K562 (cell line): ENCODE measurements around the gene ZBTB2. TPM values are rescaled to one million over a fixed set of nuclear protein-coding genes. Genes with fewer than 3 reads are reported as not detected.

Experiments used
- ATAC-seq: fragments of 200-7000 bp; cut with Tn5 transposase; 3 replicates; pipeline ENCODE4 v1.9.1; 2020; ENCODE audit warnings: moderate library complexity
- BruUV-seq: library from RNA; stranded (reverse); fragments of 400-500 nt; replicated peaks from 2 replicates; lab custom pipeline; 2021; lab: Mats Ljungman, UMichigan
- CTCF ChIA-PET: fragments of 300-600 bp; formaldehyde crosslinking; extraction: SDS; loops from one replicate; lab custom pipeline; 2021; ENCODE audit warnings: low intra/inter-chr PET ratio; lab: Yijun Ruan, JAX
- POLR2A ChIA-PET: fragments of 300-600, 350-650 bp; sonication (Branson Sonifier 250); formaldehyde crosslinking; extraction: SDS; loops from one replicate; lab custom pipeline; 2021; ENCODE audit warnings: antibody characterized with exemption, inconsistent platforms; lab: Yijun Ruan, JAX
- DNase-seq, 4 experiments: peaks; one replicate each; pipeline versions ENCODE4 v3.0.0 to v3.0.0-alpha.2; 2011 to 2018; ENCODE audit warnings: low spot score in 3 of 4, mixed read lengths in 3 of 4; ENCODE audit errors: extremely low read depth in 1 of 4
- FAIRE-seq: peaks from 2 replicates; lab custom pipeline; 2011; peaks lifted over from hg19 to GRCh38; lab: Jason Lieb, UNC
- H2AFZ ChIP-seq: 2 replicates; pipeline ENCODE4 v1.6.0; 2011; ENCODE audit warnings: low read depth, low read length, control low read depth, inconsistent platforms
- H3K27ac ChIP-seq: fragments of 200-600 bp; 3 replicates; pipeline ENCODE4 v1.8.0; 2011; ENCODE audit warnings: low read depth, mild to moderate bottlenecking, control low read depth, inconsistent platforms, low read length, moderate library complexity, mixed read lengths; ENCODE audit errors: extremely low read depth
- H3K27me3 ChIP-seq, 2 experiments: fragments of 300-600 bp in 1 of 2; 2 replicates in 1 of 2; 3 replicates in 1 of 2; pipeline versions ENCODE4 v1.6.0 to v1.8.0; 2011; ENCODE audit warnings: inconsistent platforms in 2 of 2, low read length in 2 of 2, mild to moderate bottlenecking in 1 of 2, mixed read lengths in 1 of 2, moderate library complexity in 1 of 2; ENCODE audit not compliant: control insufficient read depth in 2 of 2, insufficient read depth in 2 of 2
- H3K36me3 ChIP-seq: fragments of 300-600 bp; 3 replicates; pipeline ENCODE4 v1.8.0; 2011; ENCODE audit warnings: mild to moderate bottlenecking, low read length, inconsistent platforms; ENCODE audit not compliant: control insufficient read depth, insufficient read depth
- H3K4me1 ChIP-seq, 2 experiments: fragments of 200-600 bp in 1 of 2; replicated peaks in 1 of 2; 2 replicates in 1 of 2; 3 replicates in 1 of 2; pipeline versions ENCODE4 v1.5.1 to v1.8.0; 2011; ENCODE audit warnings: inconsistent platforms in 2 of 2, low read length in 2 of 2, mild to moderate bottlenecking in 1 of 2, mixed read lengths in 1 of 2, moderate library complexity in 1 of 2; ENCODE audit not compliant: control insufficient read depth in 2 of 2, insufficient read depth in 2 of 2
- H3K4me2 ChIP-seq: 2 replicates; pipeline ENCODE4 v1.6.1; 2011; ENCODE audit warnings: low read length, control low read depth, inconsistent platforms, mixed read lengths; ENCODE audit not compliant: insufficient read depth
- H3K4me3 ChIP-seq: fragments of 200-600 bp; sonication (generic), shearing (Covaris generic); 2 replicates; pipeline ENCODE4 v1.5.1; 2016; ENCODE audit warnings: control low read depth, inconsistent platforms
- H3K79me2 ChIP-seq: fragments of 200-600 bp; 3 replicates; pipeline ENCODE4 v1.8.0; 2011; ENCODE audit warnings: low read length, inconsistent platforms; ENCODE audit not compliant: control insufficient read depth, insufficient read depth
- H3K9ac ChIP-seq, 2 experiments: 2 replicates each; pipeline versions ENCODE4 v1.6.0 to v1.6.1; 2011; ENCODE audit warnings: low read depth in 2 of 2, low read length in 2 of 2, control low read depth in 1 of 2, inconsistent platforms in 1 of 2, mild to moderate bottlenecking in 1 of 2, mixed read lengths in 1 of 2; ENCODE audit not compliant: insufficient read depth in 1 of 2
- H3K9me1 ChIP-seq: one replicate; pipeline ENCODE4 v1.6.0; 2011; ENCODE audit warnings: inconsistent platforms, mild to moderate bottlenecking, low read length, moderate library complexity; ENCODE audit not compliant: control insufficient read depth, insufficient read depth
- H3K9me3 ChIP-seq: replicated peaks from 2 replicates; pipeline ENCODE4 v1.5.1; 2011; ENCODE audit warnings: low read depth, low read length, inconsistent platforms; ENCODE audit not compliant: control insufficient read depth, insufficient read depth
- H4K20me1 ChIP-seq: replicated peaks from 2 replicates; pipeline ENCODE4 v1.6.1; 2011; ENCODE audit warnings: low read length, inconsistent platforms, mixed read lengths; ENCODE audit not compliant: control insufficient read depth, insufficient read depth
- CEBPB ChIP-seq: fragments of 450-650 bp; IDR thresholded peaks from 2 replicates; pipeline ENCODE4 v1.6.1; 2016; ENCODE audit warnings: missing genetic modification characterization, missing compliant biosample characterization
- ELF1 ChIP-seq: fragments of 200-800 bp; sonication (Bioruptor generic); IDR thresholded peaks from 2 replicates; pipeline ENCODE4 v1.6.1; 2016; ENCODE audit warnings: missing genetic modification characterization, missing compliant biosample characterization
- ELF2 ChIP-seq: fragments of 250-450 bp; sonication (Bioruptor Pico); IDR thresholded peaks from 2 replicates; pipeline ENCODE4 v1.5.0; 2021; ENCODE audit warnings: mild to moderate bottlenecking
- FUS ChIP-seq: fragments of 200-400 bp; formaldehyde crosslinking; optimal IDR thresholded peaks from 2 replicates; pipeline ENCODE3; 2017; ENCODE audit warnings: low read depth, low read length
- RFX5 ChIP-seq: IDR thresholded peaks from 2 replicates; pipeline ENCODE4 v1.6.1; 2011; ENCODE audit warnings: low read depth, mild to moderate bottlenecking, improper control_type of control experiment, low read length
- TAL1 ChIP-seq: fragments of 450-650 bp; IDR thresholded peaks from 2 replicates; pipeline ENCODE4 v1.6.1; 2016; ENCODE audit warnings: mild to moderate bottlenecking
- ZFX ChIP-seq: sonication (generic); formaldehyde crosslinking; IDR thresholded peaks from 2 replicates; pipeline ENCODE4 v1.8.0; 2022; ENCODE audit warnings: mild to moderate bottlenecking, missing genetic modification reagents, moderate library complexity
- ZNF24 ChIP-seq: fragments of 450-650 bp; IDR thresholded peaks from 2 replicates; pipeline ENCODE4 v1.6.1; 2016
- ZNF282 ChIP-seq: sonication (generic); formaldehyde crosslinking; IDR thresholded peaks from 2 replicates; pipeline ENCODE4 v1.8.1; 2023; ENCODE audit warnings: missing genetic modification reagents
- ZNF764 ChIP-seq: fragments of 250-450 bp; sonication (Bioruptor Pico); IDR thresholded peaks from 2 replicates; pipeline ENCODE4 v1.4.0; 2020; ENCODE audit warnings: low read depth, mild to moderate bottlenecking, moderate library complexity
- WGBS: fragments of 100-300 bp; shearing (Covaris generic); methylation state at CpG from one replicate; pipeline ENCODE4 v1.1.6; 2016; ENCODE audit warnings: low coverage, mixed read lengths; ENCODE audit not compliant: insufficient coverage; ENCODE audit errors: missing lambda C conversion rate; 5-methylcytosine and 5-hydroxymethylcytosine counted together
- in situ Hi-C: fragments of 300-500 bp; cut with MboI; formaldehyde crosslinking; loops from 4 replicates; pipeline ENCODE4 v1.15.0; 2018; ENCODE audit warnings: inconsistent platforms, mixed read lengths
- intact Hi-C: fragments of 100-400 bp; cut with micrococcal nuclease; formaldehyde crosslinking; loops from 2 replicates; pipeline ENCODE4 v1.14.2; 2022
- polyA plus RNA-seq, 8 experiments: library from polyadenylated mRNA; depleted of rRNA in 4 of 8; stranded (reverse) in 5 of 8; unstranded in 3 of 8; fragments of >200 nt; fragmentation: Nextera tagmentation in 2 of 8; fragmentation: Illumina TruSeq in 1 of 8; extraction: Ambion mirVana in 2 of 8; extraction: Trizol in 1 of 8; gene quantifications; 2 replicates each; pipeline versions ENCODE4 v1.2.1 to v1.2.3, GENCODE V29; 2011 to 2014; ENCODE audit warnings: inconsistent platforms in 1 of 8, missing spikeins in 1 of 8
- total RNA-seq, 7 experiments: library from RNA; depleted of rRNA in 6 of 7; stranded (reverse); fragments of >200 nt in 6 of 7; fragmentation: Illumina TruSeq in 2 of 7; extraction: Trizol in 2 of 7; gene quantifications; 2 replicates each; pipeline versions ENCODE4 v1.2.1 to v1.2.3, GENCODE V29; 2011 to 2021; ENCODE audit warnings: low replicate concordance in 1 of 7
- TF ChIP-seq, protein P1 (sequence below): fragments of 450-650 bp; IDR thresholded peaks from 2 replicates; pipeline ENCODE4 v1.6.1; 2017; ENCODE audit warnings: mild to moderate bottlenecking, moderate library complexity
- TF ChIP-seq, protein P2 (sequence below): sonication (generic); formaldehyde crosslinking; IDR thresholded peaks from 2 replicates; pipeline ENCODE4 v1.4.0; 2020; ENCODE audit warnings: mild to moderate bottlenecking, missing genetic modification reagents

Gene ZBTB2
- total and polyA plus RNA-seq, 9 of the 15 experiments (the other 6 are each of a cell fraction or from before 2014, with no cell fraction given): 5.1 to 26.2 (median 16.4) TPM

DNA sequence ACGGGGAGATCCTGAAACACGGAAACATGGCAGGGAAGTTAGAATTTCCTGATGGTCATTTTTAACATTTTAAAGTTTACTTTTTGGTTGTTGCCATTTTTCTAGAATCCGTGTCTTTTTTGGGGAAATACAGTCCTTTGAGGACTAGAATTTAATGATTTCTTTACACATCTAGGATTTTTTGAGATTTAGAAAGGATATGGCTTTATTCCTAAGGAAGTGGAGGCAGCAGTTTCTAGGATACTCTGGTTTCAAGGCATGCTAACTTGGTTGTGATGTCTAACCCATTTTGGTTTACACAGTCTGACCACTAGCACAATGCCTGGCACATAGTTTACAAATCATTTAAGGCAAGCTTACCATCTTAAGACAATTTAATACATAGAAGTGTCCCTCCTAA is 1.1 kb upstream of the ZBTB2 start:
- H3K9ac ChIP-seq: peak overlapping the region in 1 of 2 experiments; percentile 70; a peak in 3 of 4 replicates
- BruUV-seq: no TSS peak
- in situ Hi-C loops: no loop called here

DNA sequence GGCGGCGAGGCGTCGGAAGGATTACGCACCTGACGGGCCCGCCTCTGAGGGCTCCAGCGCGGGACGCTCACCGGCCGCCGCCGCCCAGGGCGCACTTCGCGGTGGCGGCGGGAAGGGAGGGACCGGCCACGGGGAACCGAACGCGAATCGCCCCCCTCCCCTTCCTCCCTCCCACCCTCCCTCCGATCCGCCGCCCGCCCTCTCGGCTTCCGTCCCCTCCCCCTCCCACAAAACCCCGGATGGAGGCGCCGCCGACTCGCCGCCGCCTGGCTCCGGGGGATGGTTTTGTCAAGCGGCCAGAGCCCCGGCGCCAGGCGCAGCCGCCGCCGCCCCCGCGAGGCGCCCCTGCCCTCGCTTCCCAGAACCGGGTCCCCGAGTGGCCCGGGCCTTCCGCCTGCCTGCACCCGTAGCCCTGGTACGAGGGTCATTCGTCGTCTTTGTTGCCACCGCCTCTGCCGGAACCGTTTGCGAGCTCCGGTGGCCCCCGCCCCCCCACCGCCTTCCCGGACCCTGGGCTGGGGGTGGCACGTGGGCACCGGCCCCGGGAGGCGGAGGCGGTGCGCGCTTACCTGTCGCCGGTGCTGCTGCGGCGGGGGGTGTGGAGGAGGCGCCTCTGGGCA is 398 bp downstream of the ZBTB2 start:
- peak; percentile 8 for ATAC-seq
- H3K36me3 ChIP-seq: peaks cover 41% of the 10 kb centered on the region
- H3K9me3 ChIP-seq: no peaks in the 10 kb centered on the region
- peaks cover 86% of the 10 kb centered on the region for H3K79me2 ChIP-seq
- WGBS: 0% methylated on average over 33 of the region's 78 CpGs
- peak overlapping the region; percentile 96 for H3K27ac ChIP-seq
- CTCF ChIA-PET: interaction anchor here (0.7 kb wide), 1 partner anchor 1539 kb away, joined by 3 read pairs; no protein-coding TSS in a partner anchor
- in situ Hi-C loops: no loop called here
- H3K27me3 ChIP-seq: no peaks in the 10 kb centered on the region
- POLR2A ChIA-PET: interaction anchor here (0.7 to 3.0 kb wide), 15 partner anchors 9 to 516 kb away, joined by 3 to 18 read pairs (median 5); partner anchors contain the start of gene RMND1
- BruUV-seq: no TSS peak
- peak overlapping the region; percentile 51; the same call in 1 of the 2 replicates for H2AFZ ChIP-seq
- H3K4me1 ChIP-seq: peaks cover 10 to 30% of the 10 kb centered on the region in 2 experiments; a peak in 4 of 5 replicates
- intact Hi-C loops: loop anchor here (2.0 to 5.0 kb wide), 5 partner anchors 16 to 1611 kb away; partner anchors contain the start of genes FBXO5, MTRF1L and RMND1
- peak overlapping the region; percentile 85; the same call in 1 of the 2 replicates for H3K4me2 ChIP-seq
- peak; percentile 83 to 88 (median 86) for DNase-seq
- no peaks in the 10 kb centered on the region for H3K9me1 ChIP-seq
- peak overlapping the region; percentile 93 to 97 for H3K9ac ChIP-seq
- peaks cover 15% of the 10 kb centered on the region; the same call in 1 of the 2 replicates for H4K20me1 ChIP-seq
- FAIRE-seq: no peak
- H3K4me3 ChIP-seq: peak overlapping the region; percentile 93
- TF ChIP-seq CEBPB: no peak
- no peak; the same call in 1 of the 2 replicates for TF ChIP-seq ZNF24
- TF ChIP-seq, protein P1, sequence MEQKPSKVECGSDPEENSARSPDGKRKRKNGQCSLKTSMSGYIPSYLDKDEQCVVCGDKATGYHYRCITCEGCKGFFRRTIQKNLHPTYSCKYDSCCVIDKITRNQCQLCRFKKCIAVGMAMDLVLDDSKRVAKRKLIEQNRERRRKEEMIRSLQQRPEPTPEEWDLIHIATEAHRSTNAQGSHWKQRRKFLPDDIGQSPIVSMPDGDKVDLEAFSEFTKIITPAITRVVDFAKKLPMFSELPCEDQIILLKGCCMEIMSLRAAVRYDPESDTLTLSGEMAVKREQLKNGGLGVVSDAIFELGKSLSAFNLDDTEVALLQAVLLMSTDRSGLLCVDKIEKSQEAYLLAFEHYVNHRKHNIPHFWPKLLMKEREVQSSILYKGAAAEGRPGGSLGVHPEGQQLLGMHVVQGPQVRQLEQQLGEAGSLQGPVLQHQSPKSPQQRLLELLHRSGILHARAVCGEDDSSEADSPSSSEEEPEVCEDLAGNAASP: no peak
- TF ChIP-seq, protein P2, sequence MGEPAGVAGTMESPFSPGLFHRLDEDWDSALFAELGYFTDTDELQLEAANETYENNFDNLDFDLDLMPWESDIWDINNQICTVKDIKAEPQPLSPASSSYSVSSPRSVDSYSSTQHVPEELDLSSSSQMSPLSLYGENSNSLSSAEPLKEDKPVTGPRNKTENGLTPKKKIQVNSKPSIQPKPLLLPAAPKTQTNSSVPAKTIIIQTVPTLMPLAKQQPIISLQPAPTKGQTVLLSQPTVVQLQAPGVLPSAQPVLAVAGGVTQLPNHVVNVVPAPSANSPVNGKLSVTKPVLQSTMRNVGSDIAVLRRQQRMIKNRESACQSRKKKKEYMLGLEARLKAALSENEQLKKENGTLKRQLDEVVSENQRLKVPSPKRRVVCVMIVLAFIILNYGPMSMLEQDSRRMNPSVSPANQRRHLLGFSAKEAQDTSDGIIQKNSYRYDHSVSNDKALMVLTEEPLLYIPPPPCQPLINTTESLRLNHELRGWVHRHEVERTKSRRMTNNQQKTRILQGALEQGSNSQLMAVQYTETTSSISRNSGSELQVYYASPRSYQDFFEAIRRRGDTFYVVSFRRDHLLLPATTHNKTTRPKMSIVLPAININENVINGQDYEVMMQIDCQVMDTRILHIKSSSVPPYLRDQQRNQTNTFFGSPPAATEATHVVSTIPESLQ: no peak; the same call in 1 of the 2 replicates
- 0 out of 2 replicates have a peak, but pooled peaks have one; percentile 12 for TF ChIP-seq ZNF764 (CRISPR knock-in tag)
- TF ChIP-seq TAL1: no peak
- TF ChIP-seq ZFX: peak; percentile 78
- TF ChIP-seq RFX5: no peak
- no peak for TF ChIP-seq ZNF282 (CRISPR knock-in tag)

More for the DNA sequence above, 1.1 kb upstream of the ZBTB2 start:
- WGBS: 4% methylated on average over 3 of the region's 3 CpGs
- H3K4me1 ChIP-seq: peaks cover 10 to 30% of the 10 kb centered on the region in 2 experiments; a peak in 4 of 5 replicates
- no peak overlapping the region for H2AFZ ChIP-seq
- FAIRE-seq (no peak), ATAC-seq (no peak)
- no peaks in the 10 kb centered on the region for H3K9me1 ChIP-seq
- peaks cover 15% of the 10 kb centered on the region; the same call in 1 of the 2 replicates for H4K20me1 ChIP-seq
- intact Hi-C loops: loop anchor here (5.0 kb wide), 2 partner anchors 1590 to 1610 kb away; partner anchors contain the start of genes FBXO5 and MTRF1L
- CTCF ChIA-PET: no interaction called here
- H3K79me2 ChIP-seq: peaks cover 86% of the 10 kb centered on the region
- peak overlapping the region; percentile 64 for H3K27ac ChIP-seq
- peaks cover 48% of the 10 kb centered on the region for H3K36me3 ChIP-seq
- H3K4me3 ChIP-seq: peak overlapping the region; percentile 93
- POLR2A ChIA-PET: interaction anchor here (0.9 to 1.0 kb wide), 2 partner anchors 9 to 19 kb away, joined by 3 to 4 read pairs; no protein-coding TSS in a partner anchor
- 0 out of 2 replicates have a peak, but pooled peaks have one; percentile 3 for TF ChIP-seq ELF2 (CRISPR knock-in tag)
- TF ChIP-seq ELF1: 0 out of 2 replicates have a peak, but pooled peaks have one; percentile 23
- no peak for TF ChIP-seq FUS
- TF ChIP-seq, all 486 proteins: peak for 2
- DNase-seq: no peak
- Histone ChIP-seq H3K27me3 (no peaks in the 10 kb centered on the region), H3K4me2 (peak overlapping the region; percentile 85), H3K9me3 (no peaks in the 10 kb centered on the region)
